GM23248 (cell line): ENCODE results near the gene MYOD1. TPM values are rescaled to one million over a fixed set of nuclear protein-coding genes. Genes with fewer than 3 reads are reported as not detected.

Experiments used
- DNase-seq: peaks from one replicate; pipeline ENCODE4 v3.0.0-alpha.2; 2015
- H2AFZ ChIP-seq: fragments of 200-600 bp; sonication (generic); 2 replicates; pipeline ENCODE4 v1.6.1; 2016; ENCODE audit warnings: antibody characterized with exemption
- H3F3A ChIP-seq: fragments of 200-600 bp; sonication (generic); 2 replicates; pipeline ENCODE4 v1.6.1; 2016; ENCODE audit warnings: mild to moderate bottlenecking, antibody characterized with exemption, mixed run types; ENCODE audit not compliant: insufficient read depth
- H3K27ac ChIP-seq: fragments of 200-600 bp; sonication (generic); 2 replicates; pipeline ENCODE4 v1.5.1; 2016; ENCODE audit warnings: mild to moderate bottlenecking
- H3K27me3 ChIP-seq: fragments of 200-600 bp; sonication (generic); replicated peaks from 2 replicates; pipeline ENCODE4 v1.6.1; 2016; ENCODE audit warnings: mild to moderate bottlenecking; ENCODE audit not compliant: insufficient read depth
- H3K36me3 ChIP-seq: fragments of 200-600 bp; sonication (generic); 2 replicates; pipeline ENCODE4 v1.6.1; 2016; ENCODE audit warnings: low read depth, mild to moderate bottlenecking
- H3K4me1 ChIP-seq: fragments of 200-600 bp; sonication (generic); 2 replicates; pipeline ENCODE4 v1.6.1; 2016; ENCODE audit warnings: mild to moderate bottlenecking; ENCODE audit not compliant: insufficient read depth
- H3K4me2 ChIP-seq: fragments of 200-600 bp; sonication (generic); one replicate; pipeline ENCODE4 v1.6.1; 2016; ENCODE audit warnings: mild to moderate bottlenecking; ENCODE audit not compliant: unreplicated experiment
- H3K4me3 ChIP-seq: fragments of 200-600 bp; sonication (generic); 2 replicates; pipeline ENCODE4 v1.5.1; 2016; ENCODE audit warnings: mild to moderate bottlenecking
- H3K79me2 ChIP-seq: fragments of 200-600 bp; sonication (generic); 2 replicates; pipeline ENCODE4 v1.6.1; 2016; ENCODE audit warnings: mild to moderate bottlenecking; ENCODE audit not compliant: insufficient read depth
- H3K9ac ChIP-seq: fragments of 200-600 bp; sonication (generic); 2 replicates; pipeline ENCODE4 v1.6.1; 2016; ENCODE audit warnings: mild to moderate bottlenecking
- H3K9me2 ChIP-seq: fragments of 200-600 bp; sonication (generic); 2 replicates; pipeline ENCODE4 v1.6.1; 2016; ENCODE audit warnings: mixed run types, mild to moderate bottlenecking, moderate library complexity; ENCODE audit not compliant: insufficient read depth
- H3K9me3 ChIP-seq: fragments of 200-600 bp; sonication (generic); one replicate; pipeline ENCODE4 v1.6.1; 2017; ENCODE audit warnings: low read depth
- H4K20me1 ChIP-seq: fragments of 200-600 bp; sonication (generic); 2 replicates; pipeline ENCODE4 v1.6.0; 2016; ENCODE audit not compliant: insufficient read depth
- EZH2 ChIP-seq: fragments of 200-600 bp; sonication (generic); IDR thresholded peaks from 2 replicates; pipeline ENCODE4 v1.6.1; 2018; ENCODE audit warnings: antibody characterized with exemption, mild to moderate bottlenecking; ENCODE audit not compliant: insufficient read depth, poor library complexity, severe bottlenecking
- EZH2phosphoT487 ChIP-seq: fragments of 200-600 bp; sonication (generic); IDR thresholded peaks from 2 replicates; pipeline ENCODE4 v1.6.1; 2018; ENCODE audit warnings: antibody characterized with exemption, moderate library complexity, mild to moderate bottlenecking, low read depth; ENCODE audit not compliant: insufficient read depth
- WGBS, 2 experiments: methylation state at CpG; one replicate each; pipeline ENCODE4 v1.1.6; 2015 to 2017; ENCODE audit warnings: low lambda C conversion rate in 2 of 2, low coverage in 1 of 2; ENCODE audit errors: missing lambda C conversion rate in 2 of 2; 5-methylcytosine and 5-hydroxymethylcytosine counted together
- in situ Hi-C: fragments of 300-500 bp; cut with MboI; formaldehyde crosslinking; loops from 2 replicates; pipeline ENCODE4 v1.15.0; 2020
- polyA plus RNA-seq: library from polyadenylated mRNA; unstranded; fragments of >200 nt; fragmentation: Nextera tagmentation; extraction: Ambion mirVana; gene quantifications from 2 replicates; pipeline ENCODE4 v1.2.1, GENCODE V29; 2016
- total RNA-seq: library from RNA; depleted of rRNA; stranded (reverse); fragments of >200 nt; shearing (Covaris generic); gene quantifications from 2 replicates; pipeline ENCODE4 v1.2.3, GENCODE V29; 2014

Gene MYOD1
- total and polyA plus RNA-seq, 2 experiments from 2014 or later: not detected

GRCh38 chr11:17764446-17765218, 45.3 kb downstream of the MYOD1 start:
- Histone ChIP-seq H3K27me3 (no peaks in the 10 kb centered on the region), H3K79me2 (no peaks in the 10 kb centered on the region), H3K9ac (no peak overlapping the region), H3K4me1 (no peaks in the 10 kb centered on the region), H3K4me3 (no peak overlapping the region), H3K4me2 (no peak overlapping the region), H3K9me3 (no peaks in the 10 kb centered on the region), H4K20me1 (no peaks in the 10 kb centered on the region), H3F3A (no peaks in the 10 kb centered on the region), H3K9me2 (no peaks in the 10 kb centered on the region), H3K36me3 (no peaks in the 10 kb centered on the region), H3K27ac (no peak overlapping the region), H2AFZ (no peak overlapping the region)
- in situ Hi-C loops: no loop called here
- WGBS, 2 experiments: 30 to 31% methylated on average over 19 of the region's 19 CpGs
- no peak for DNase-seq
- TF ChIP-seq EZH2: no peak
- TF ChIP-seq EZH2phosphoT487: no peak

GRCh38 chr11:17765356-17766072, 46.1 kb downstream of the MYOD1 start:
- no peak for TF ChIP-seq EZH2
- TF ChIP-seq EZH2phosphoT487: no peak
- Histone ChIP-seq H3K9me3 (no peaks in the 10 kb centered on the region), H2AFZ (no peak overlapping the region), H4K20me1 (no peaks in the 10 kb centered on the region), H3K9me2 (no peaks in the 10 kb centered on the region), H3K36me3 (no peaks in the 10 kb centered on the region), H3K4me2 (no peak overlapping the region), H3K4me1 (no peaks in the 10 kb centered on the region), H3K27me3 (no peaks in the 10 kb centered on the region), H3K27ac (no peak overlapping the region), H3F3A (no peaks in the 10 kb centered on the region), H3K79me2 (no peaks in the 10 kb centered on the region), H3K4me3 (no peak overlapping the region), H3K9ac (no peak overlapping the region)
- in situ Hi-C loops: no loop called here
- DNase-seq: peak; percentile 14
- WGBS, 2 experiments: 64 to 74% methylated on average over 13 of the region's 13 CpGs

GRCh38 chr11:17766073-17766359, 46.6 kb downstream of the MYOD1 start:
- Histone ChIP-seq H3K9me3 (no peaks in the 10 kb centered on the region), H3K9me2 (no peaks in the 10 kb centered on the region), H3K9ac (no peak overlapping the region), H3K27me3 (no peaks in the 10 kb centered on the region), H3K79me2 (no peaks in the 10 kb centered on the region), H3K27ac (no peak overlapping the region), H3K4me1 (no peaks in the 10 kb centered on the region), H3K4me2 (no peak overlapping the region), H3F3A (no peaks in the 10 kb centered on the region), H3K4me3 (no peak overlapping the region), H4K20me1 (no peaks in the 10 kb centered on the region), H2AFZ (no peak overlapping the region), H3K36me3 (no peaks in the 10 kb centered on the region)
- TF ChIP-seq EZH2 (no peak), EZH2phosphoT487 (no peak)
- WGBS, 2 experiments: 77 to 82% methylated on average over 8 of the region's 8 CpGs
- DNase-seq: no peak
- in situ Hi-C loops: no loop called here

- Histone ChIP-seq H3F3A (no peaks in the 10 kb centered on the region), H3K27ac (no peak overlapping the region), H2AFZ (no peak overlapping the region), H3K9ac (no peak overlapping the region), H3K4me3 (no peak overlapping the region), H4K20me1 (no peaks in the 10 kb centered on the region), H3K4me1 (no peaks in the 10 kb centered on the region), H3K4me2 (no peak overlapping the region), H3K27me3 (no peaks in the 10 kb centered on the region), H3K9me2 (no peaks in the 10 kb centered on the region), H3K79me2 (no peaks in the 10 kb centered on the region), H3K36me3 (no peaks in the 10 kb centered on the region), H3K9me3 (no peaks in the 10 kb centered on the region)
- in situ Hi-C loops: no loop called here
- TF ChIP-seq EZH2 (no peak), EZH2phosphoT487 (no peak)
- no peak for DNase-seq
- WGBS, 2 experiments: 53 to 64% methylated on average over 4 to 5 of the region's 5 CpGs
Observed at GRCh38 chr11:17766590-17766989, 47.2 kb downstream of the MYOD1 start.
